GM18520 (cell line): ENCODE results near the gene CHST4.
"Not testable (repeated sequence)": the region's sequence is repeated elsewhere in the genome, so short reads cannot be mapped to it uniquely, and the experiment has no call there.

Experiments
- ATAC-seq: cut with Tn5 transposase; IDR thresholded peaks from one replicate; pipeline ENCODE4 v1.9.1; 2021; ENCODE audit not compliant: unreplicated experiment

Gene CHST4

DNA sequence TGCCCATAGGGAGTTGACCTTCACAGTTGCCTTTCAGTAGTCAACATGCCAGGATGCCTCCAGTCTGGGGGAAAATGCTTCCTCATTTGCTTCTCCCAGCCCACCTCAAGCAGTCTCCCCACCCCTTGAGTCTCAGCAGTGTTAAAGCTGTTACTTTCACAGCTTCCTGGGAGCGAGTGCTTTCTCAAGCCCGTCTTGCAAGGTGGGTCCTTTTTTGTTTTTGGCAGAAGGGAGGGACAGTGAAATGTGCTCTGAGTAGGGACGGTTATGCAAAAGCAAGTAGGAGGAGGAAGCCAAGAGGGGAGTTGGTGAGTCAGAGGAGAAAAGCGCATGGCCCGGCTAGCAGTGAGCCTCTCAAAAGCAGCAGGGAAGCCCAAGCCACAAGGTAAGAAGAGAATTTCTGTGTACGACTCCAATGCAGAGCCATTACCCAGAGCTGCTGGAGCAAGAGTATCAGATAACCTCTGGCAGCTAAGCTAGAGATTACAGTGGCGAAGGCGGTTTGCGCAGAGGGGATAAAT is at the start of gene CHST4:
Gene CHST4, plus strand, starts transcription at position 316 of the 521 bp plus-strand sequence. CDS start 10,252 bp downstream, outside the sequence.
- no peak for ATAC-seq

DNA sequence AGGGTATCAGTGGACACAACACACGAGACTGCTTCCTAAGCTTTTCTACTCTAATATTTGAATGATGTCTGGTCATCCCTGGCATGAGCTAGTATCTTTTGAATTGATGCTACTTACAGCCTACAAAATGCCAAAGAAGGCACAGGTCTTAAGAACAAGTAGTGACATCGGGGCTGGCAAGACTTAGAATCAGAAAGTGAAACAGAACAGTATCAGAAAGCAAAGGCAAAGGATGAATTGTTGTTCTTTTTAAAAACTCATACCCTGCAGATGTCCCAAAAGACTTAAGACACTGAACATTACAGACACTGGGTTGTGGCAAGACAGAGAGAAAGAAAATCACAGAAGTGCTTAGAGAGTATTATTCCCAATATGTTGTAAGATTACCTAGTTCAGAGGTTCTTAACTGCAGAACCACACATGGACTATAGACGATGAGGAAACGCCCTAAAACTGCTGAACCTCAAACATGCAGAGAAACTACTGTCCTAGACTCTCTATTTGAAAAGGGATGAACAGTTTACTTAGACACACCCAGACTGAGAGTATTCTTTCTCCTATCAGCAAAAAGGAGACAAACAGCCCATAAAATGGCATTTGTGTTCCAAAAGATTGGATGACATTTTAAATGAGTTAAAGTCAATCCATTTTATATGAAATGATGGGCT is 49.6 kb upstream of the CHST4 start:
- no peak for ATAC-seq

DNA sequence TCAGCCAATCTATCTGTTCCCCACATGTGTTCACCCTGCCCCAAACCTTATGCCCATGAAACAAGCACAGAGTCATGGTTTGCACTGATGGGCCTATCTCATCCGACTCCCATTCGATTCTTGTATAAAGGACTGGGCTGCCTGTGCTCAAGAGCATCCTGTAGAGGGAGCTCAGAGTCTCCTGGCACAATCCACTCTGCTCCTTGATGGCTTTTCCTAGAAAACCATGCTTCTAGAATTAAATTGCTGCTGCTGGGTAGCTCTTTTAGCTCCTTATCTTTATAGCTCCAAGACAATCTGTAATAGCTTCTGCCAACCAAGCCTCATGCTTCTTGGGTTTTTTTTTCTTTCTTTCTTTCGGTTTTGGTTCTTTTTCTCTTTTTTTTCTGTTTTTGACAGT is 46.8 kb upstream of the CHST4 start:
- ATAC-seq, result no peak

DNA sequence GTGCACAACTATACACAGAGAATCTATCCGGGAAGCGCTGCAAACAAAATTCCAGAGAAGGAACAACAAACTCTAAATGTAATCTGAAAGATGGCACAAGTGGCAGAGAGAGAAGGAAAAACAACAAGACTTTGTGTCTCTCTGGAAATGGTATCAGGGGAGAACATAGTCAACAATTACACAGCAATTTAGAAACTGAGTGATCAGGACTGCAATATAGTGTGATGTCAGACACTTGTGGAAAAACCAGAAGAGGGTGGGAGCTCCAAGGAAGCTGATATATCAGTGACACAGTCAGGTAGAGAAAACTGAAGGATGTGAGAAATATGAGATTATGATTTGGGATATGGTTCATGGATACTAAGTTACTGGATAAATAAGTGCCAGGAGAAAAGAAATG is 45.3 kb upstream of the CHST4 start:
- no peak for ATAC-seq

DNA sequence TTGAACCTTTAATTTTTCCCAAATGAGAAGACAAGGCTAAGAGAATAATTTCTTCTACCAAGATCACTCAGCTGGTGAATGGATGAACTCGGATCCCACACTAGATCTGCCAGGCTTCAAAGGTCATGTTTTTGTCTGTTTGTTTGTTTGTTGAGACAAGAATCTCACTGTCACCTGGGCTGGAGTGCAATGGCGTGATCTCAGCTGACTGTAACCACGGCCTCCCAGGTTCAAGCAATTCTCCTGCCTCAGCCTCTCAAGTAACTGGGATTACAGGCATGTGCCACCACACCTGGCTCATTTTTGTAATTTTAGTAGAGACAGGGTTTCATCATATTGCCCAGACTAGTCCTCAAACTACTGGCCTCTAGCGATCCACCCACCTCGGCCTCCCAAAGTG is 43.7 kb upstream of the CHST4 start:
- ATAC-seq, result no peak

DNA sequence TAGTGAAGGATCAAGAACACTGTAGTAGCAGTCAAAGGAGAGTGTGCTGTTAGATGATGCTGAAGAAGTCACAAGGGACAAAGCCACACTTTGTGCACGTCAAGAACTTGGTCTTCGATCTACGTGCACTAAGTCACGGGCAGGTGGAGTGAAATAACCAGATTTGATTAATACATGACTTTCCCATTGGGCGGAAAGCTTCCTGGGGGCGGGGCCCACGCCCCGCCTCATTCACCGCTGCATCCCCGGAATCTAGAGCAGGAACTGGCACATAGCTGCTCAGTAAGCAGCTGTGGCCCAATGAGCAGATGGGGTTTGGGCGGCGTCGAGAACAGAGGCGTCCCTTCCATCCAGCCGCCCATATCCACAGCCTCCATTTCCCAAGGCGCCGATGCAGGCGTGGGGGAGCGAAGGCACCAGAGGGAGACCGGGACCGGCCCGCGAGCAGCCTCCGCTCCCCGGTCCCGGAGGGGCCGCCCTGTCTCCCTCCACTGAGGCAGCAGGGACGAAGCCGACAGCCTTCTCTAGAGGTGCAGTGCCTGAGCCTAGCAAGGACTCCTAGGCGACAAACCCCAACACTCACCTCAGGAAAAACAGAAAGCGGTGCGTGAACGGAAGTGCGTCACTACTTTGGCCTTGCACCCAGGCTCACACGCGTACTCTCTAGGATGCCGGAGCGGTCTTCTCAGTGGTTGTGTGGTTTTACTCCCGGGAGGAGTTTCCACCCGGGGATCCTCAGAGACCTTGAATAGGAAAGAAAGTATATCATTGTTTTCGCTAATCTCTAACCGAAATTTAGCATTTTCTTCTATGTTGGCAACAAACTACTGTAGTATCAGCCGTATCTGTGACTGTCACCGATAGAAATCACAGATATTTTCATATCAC is 42.0 kb upstream of the CHST4 start:
- peak; percentile 75 for ATAC-seq

DNA sequence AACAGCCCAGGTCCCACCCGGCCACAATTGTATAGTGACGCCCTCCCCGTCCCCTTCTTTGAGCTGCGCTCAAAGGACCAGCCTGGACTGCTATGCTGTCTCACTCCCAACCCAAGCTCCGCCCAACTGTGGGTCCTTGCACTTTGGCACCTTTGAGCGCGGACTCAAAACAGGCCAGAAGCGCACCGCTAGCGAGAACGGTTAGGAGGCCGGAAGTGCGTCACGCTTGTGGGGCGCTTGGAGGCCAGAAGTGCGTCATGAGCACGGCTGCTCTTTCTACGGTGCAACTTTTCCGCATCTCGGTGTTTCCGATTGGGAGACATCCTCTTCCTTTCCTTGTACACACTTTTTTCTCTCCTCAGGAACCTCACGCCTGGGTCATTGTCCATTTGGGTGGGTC is 37.1 kb upstream of the CHST4 start, which contains the start of gene ZNF19:
Gene ZNF19, minus strand, starts transcription at position 203 of the 400 bp plus-strand sequence. CDS start 7,210 bp downstream, outside the sequence.
- no peak for ATAC-seq

DNA sequence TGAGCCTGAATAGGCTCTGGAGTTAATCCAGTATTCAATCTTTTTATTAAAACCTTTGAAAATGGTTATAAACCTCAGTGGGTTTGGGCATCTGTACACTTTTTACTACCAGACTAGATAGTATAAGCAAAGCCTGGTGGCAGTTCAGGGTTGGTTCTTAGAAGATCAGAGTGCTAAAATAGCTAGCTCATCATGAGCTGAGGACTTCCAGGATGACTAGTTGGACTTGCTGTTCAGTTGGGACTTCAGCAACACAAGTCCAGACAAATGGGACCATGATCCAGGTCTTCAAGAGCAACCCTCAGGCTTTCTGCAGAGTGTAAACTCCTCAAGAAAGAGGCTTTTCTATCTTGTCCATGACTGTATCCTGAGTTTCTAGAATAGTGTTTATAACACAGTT is 35.9 kb upstream of the CHST4 start:
- no peak for ATAC-seq

DNA sequence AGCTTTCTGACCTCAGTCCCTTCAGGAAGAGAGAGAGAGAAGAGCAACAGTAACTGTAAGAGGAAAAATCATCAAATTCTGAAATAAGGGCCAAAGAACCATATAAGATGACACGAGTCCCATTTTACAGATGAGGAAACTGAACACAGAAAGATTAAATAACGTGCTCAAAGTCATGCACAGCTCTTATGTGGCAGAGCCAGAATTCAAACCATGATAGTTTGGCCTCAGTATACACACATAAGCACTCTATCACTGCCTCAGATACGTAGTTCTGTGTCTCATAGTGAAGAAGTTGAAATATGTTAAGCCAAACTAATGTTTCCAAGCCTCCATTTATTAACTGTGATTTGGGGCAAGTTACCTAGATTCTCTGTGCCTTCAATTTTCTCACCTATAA is 35.2 kb upstream of the CHST4 start:
- ATAC-seq, result no peak

DNA sequence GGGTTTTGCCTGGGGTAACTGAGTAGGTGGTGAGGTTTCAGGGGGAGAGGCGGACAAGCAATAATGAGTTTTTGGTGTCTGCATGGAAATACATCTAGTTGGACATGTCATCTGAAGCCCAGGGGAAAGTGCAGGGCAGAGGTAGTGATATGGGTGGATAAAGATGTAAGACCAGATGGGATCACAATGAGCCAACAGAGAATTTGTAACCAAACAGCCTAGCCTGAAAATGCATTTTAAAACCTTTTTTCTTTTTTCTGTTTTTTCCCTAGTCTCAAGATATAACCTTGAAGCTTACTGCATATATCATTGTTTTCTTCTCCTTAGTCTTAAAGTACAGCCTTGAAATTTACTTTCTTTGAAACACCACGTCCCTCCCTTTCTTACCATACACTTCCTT is 33.4 kb upstream of the CHST4 start:
- no peak for ATAC-seq

DNA sequence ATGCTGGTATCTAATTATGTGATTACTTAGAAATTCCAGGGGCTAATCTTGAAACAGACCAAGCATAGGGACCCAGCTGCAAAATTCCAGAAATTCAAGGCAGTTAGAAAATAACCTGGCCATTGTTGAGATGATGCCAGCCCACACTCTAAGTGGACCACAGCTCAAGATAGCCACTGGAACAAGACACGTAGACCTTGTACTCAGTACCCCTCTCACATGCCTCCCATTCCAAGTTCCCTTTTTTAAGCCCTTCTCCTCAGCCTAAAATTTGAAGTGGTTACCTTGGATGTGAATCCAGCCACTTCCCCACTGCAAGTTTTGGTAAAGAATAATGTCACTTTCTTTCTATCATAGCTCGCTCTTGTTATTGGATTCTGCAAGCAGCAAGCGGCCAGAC is 33.0 kb upstream of the CHST4 start:
- no peak for ATAC-seq

DNA sequence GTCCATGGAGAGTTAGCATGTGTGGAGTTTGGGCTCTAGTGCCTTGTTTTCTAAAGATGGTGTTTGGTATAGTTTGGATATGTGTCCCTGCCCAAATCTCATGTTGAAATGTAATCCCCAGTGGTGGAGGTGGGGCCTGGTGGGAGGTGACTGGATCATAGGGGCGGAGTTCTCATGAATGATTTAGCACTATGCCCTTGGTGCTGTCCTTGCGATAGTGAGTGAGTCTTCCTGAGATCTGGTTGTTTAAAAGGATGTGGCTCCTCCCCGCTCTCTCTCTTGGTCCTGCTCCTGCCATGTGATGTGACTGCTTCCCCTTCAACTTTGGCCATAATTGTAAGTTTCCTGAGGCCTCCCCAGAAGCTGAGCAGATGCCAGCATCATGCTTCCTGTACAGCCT is 28.2 kb upstream of the CHST4 start:
- ATAC-seq, result no peak

DNA sequence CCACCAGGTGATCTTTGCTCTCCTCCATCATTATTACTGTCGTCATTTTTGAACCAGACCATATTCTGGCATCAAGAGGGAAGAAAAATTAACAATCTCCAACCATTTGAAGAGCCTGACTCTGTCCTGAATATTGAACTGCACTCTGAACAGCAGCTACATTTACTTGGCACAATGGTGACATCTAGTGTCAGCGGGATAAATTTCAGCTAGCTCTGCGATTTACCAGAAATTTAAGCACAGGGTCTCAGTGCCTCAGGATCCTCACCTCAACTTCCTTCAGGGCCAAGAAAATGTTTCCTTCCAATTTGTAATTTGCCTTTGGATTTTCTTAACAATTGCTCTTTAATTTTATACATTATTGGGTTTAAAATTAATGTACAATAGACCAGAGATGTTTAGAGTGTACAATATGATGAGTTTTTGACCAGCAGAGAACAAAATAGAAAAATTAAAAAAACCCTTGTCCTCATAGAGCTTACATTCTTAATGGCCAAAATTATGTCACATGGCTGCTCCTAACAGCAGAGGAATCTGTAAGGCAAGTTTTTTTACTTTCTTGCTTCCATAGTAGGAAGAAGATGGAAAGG is 26.4 kb upstream of the CHST4 start:
- no peak for ATAC-seq

DNA sequence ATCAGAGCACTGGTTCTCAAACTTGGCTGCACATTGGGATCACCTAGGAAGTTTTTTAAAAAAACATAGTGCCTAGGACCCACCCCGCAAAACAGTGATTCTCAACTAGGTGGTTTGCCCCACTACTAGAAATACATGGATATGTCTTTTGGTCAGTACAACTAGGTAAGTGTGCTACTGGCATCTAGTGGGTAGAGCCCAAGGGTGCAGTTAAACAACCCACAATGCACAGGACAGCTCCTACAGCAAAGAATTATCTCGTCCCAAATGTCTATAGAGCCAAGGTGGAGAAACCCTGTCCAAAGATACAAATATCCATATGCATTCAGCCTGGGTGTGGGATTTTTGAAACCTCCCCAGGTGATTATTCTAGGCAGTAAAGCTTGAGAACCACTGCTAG is 25.3 kb upstream of the CHST4 start:
- no peak for ATAC-seq

DNA sequence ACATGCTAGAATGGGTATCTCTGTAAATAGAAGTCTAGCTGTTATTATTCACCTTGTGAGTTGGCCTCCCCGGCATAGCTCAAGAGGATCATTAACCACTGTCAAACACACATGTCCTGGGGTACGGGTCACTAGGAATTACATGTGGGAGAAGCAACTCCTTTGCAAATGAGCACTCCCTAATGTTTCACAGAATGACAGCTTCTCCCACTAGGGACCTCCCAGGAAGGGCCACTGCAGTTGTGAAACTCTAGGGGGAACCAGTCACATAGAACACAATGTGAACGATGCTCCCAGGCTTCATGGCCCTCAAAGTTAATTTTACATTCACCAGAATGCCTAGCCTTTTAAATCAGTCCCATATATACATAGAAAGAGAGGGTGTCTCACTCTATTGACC is 24.7 kb upstream of the CHST4 start:
- no peak for ATAC-seq

DNA sequence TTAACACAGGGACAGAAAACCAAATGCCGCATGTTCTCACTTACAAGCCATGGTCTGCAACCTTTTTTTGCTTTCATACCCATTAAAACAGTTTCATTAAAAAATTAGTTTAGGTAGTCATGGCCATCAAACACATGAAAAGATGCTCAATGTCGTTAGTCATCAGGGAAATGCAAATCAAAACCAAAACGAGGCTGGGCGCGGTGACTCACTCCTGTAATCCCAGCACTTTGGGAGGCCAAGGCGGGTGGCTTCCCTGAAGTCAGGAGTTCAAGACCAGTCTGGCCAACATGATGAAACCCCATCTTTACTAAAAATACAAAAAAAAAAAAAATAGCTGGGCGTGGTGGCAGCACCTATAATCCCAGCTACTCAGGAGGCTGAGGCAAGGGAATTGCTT is 22.2 kb upstream of the CHST4 start:
- not testable (repeated sequence) for ATAC-seq

DNA sequence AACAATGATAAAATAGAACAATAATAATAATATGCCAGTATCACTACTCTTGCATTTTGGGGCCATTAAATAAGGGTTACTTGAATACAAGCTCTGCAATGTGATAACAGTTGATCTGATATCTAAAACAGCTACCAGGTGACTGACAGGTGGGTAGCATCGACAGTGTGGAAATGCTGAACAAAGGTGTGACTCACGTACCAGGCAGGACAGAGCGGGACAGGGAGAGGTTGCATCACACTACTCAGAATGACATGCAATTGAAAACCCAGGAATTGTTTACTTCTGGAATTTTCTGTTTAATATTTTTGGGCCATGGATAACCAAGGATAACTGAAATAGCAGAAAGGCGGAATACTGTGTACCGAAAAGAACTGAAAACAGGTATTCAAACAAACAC is 21.3 kb upstream of the CHST4 start:
- no peak for ATAC-seq

DNA sequence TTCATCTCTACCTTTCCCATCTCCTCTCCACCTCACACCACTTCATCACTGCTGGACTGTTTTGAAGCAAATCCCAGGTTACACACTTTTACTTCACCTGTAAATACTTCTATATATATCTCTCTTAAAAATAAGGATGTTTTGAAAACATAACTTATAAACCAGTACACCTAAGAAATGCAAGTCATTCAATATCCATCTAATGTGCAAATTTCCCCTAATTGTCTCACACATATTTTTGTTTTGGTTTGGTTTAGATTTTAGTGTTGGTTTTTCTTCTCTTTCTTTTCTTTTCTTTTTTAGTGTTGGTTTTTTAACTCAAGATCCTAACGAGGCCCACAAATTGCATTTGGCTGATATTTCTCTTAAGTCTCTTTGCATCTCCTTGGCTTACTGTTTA is 19.2 kb upstream of the CHST4 start:
- ATAC-seq, result no peak

DNA sequence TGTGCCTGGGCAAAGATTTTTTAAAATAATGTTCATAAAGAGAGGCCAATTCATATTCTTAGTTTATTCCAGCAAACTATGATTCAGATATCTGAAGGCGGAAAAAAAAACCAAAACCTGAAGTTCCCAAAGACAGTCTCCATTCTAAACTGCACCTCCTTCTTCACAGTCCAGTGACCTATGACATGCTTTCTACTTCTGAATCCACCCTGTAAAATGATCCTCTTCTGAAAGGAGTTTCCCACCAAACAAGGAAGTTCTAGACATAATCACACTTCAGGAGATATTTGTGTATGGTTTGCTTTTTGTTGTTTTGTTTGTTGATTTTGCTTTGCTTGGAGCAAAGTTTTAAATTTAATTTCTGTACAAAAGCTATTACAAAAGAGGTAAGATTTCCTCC is 12.9 kb upstream of the CHST4 start:
- ATAC-seq, result no peak

DNA sequence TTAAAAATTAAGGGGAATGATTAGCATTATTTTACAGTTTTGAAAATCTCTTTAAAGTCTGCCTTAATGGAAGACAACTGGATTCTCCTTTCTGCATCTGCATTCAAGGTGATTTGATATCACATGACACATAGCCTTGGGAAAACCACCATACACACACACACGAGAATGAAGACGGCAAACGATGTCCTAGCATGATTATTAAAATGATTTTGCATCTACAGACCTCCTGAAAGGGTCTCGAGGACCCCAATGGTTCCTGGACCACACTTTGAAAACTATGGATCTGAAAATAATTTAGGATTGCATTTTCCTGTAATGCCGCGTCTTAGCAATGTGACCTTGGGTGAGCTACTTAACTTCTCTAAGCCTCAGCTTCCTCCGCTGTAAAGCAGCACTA is 11.8 kb upstream of the CHST4 start:
- no peak for ATAC-seq

DNA sequence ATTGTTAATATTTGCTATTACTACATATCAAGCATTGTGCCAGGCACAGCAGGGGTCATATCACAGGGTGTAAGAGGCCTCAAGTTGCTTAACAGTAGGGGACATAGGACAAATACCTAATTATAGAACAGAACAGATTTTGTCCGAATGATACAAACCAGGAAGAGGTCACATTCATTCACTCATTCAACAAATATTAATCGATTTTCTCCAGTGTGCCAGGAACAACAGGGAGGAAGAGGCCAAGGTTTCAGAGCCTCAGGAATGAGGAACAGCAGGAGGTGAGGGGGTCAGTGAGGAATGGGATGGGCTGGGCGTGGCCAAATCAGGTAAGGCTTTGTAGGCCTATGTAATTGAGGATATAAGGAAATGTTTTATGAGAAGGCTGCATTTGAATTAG is 11.2 kb upstream of the CHST4 start:
- no peak for ATAC-seq

DNA sequence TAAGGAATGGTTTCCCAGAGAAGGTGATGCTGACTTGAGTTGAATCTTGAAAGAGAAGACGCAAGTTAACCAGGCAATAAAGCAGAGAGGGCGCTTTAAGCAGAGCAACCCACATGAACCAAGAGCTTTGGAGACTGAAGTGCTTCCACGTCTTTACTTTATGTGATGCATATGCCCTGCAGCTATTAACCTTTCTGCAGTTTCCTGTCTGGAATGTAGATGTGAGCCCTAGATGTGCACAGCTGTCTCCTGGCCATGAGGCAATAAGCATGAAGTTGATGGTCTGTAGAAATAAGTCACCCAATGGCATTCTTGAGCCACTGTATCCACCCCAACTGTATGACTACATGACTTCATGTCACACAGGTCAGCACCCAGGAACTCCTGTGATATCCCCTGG is 5.7 kb upstream of the CHST4 start:
- ATAC-seq, result no peak
